Mesothelial cell of epicardium (in vitro differentiated cells): ENCODE data around the gene CCL18. TPM values are rescaled to one million over a fixed set of nuclear protein-coding genes. Genes with fewer than 3 reads are reported as not detected.

ENCODE experiments used
- DNase-seq, 2 experiments: peaks; one replicate each; pipeline ENCODE4 v3.0.0; 2021; ENCODE audit warnings: low spot score in 2 of 2; ENCODE audit not compliant: unreplicated experiment in 2 of 2
- H3K27ac Mint-ChIP-seq: 2 replicates; pipeline ENCODE4 v1.8.0; 2021; ENCODE audit warnings: mixed read lengths
- H3K27me3 Mint-ChIP-seq: 2 replicates; pipeline ENCODE4 v1.8.0; 2021; ENCODE audit warnings: low read depth, mixed read lengths
- H3K36me3 Mint-ChIP-seq: 2 replicates; pipeline ENCODE4 v1.8.0; 2021; ENCODE audit warnings: mixed read lengths
- H3K4me1 Mint-ChIP-seq: 2 replicates; pipeline ENCODE4 v1.8.0; 2021; ENCODE audit warnings: mixed read lengths
- H3K4me3 Mint-ChIP-seq: 2 replicates; pipeline ENCODE4 v1.8.0; 2021; ENCODE audit warnings: mild to moderate bottlenecking, moderate library complexity, mixed read lengths
- H3K9me3 Mint-ChIP-seq: 2 replicates; pipeline ENCODE4 v1.8.0; 2021; ENCODE audit warnings: mixed read lengths
- CTCF ChIP-seq: fragments of 200-600 bp; sonication (generic); IDR thresholded peaks from one replicate; pipeline ENCODE4 v1.5.0; 2021; ENCODE audit warnings: antibody characterized with exemption; ENCODE audit not compliant: unreplicated experiment
- total RNA-seq: library from RNA; stranded (reverse); gene quantifications from 3 replicates; pipeline ENCODE4 v1.2.1, GENCODE V29; 2021

CCL18 gene
- total RNA-seq, 1 donor from 2014 or later: not detected

DNA sequence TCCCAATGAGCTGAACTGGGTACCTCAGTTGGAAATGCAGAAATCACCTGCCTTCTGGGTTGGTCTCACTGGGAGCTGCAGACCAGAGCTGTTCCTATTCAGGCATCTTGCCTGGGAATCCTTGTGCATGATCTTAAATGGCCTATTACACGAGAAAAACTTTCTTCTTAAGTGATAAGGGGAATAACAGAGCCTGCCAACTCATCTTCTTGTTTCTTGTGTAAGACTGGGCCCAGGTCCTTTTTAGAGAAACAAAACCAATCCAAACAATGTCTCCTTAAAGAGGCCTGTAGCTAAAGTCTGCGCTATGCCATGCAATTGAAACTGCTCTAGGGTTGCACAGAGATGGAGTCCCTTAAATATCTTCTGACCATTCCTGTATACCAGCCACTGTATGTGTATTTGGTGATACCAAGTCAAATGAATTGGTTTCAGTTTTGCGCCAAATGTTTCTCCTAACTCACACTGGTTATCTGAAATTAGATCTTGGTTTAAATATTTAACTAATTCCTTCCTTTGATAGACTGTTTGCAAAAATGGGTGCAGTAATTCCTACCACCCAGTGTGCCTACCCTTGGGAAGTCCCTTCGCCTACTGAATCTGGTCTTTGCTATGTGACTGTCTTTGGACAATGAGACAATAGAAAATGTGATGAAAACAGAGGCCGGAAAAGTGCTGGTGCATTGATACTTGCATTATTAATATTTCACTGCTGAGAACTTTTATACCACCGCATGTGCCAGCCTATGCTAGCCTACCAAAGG lies 39.8 kb upstream of the CCL18 start:
- H3K27me3 Mint-ChIP-seq: peaks cover 38% of the 10 kb centered on the region
- H3K27ac Mint-ChIP-seq: no peak overlapping the region
- H3K4me3 Mint-ChIP-seq: no peak overlapping the region
- H3K4me1 Mint-ChIP-seq: peaks cover 15% of the 10 kb centered on the region
- no peaks in the 10 kb centered on the region for H3K36me3 Mint-ChIP-seq
- DNase-seq: no peak
- H3K9me3 Mint-ChIP-seq: peaks cover 6% of the 10 kb centered on the region
- TF ChIP-seq CTCF: no peak

DNA sequence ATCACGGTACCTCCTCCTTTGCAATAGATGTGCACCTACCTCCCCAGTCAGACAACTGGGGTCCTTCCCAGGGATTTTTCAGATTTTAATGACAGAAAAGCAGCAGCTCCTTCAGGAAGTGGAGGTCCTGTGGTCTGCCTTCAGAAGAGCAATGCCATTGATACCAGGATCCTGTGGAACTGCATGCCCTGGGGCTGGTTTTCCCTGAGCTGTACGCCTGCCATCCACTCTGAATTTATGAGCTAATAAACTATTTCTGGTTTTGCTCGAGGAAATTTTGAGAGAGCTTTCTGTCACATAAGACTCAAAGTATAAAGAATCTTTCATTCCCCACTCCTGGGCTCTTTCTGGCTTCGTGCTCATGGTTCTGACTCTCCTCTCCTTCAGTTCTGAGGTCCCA lies 36.3 kb upstream of the CCL18 start:
- Mint-ChIP-seq H3K27ac (peak overlapping the region; percentile 70), H3K36me3 (no peaks in the 10 kb centered on the region), H3K4me3 (no peak overlapping the region), H3K4me1 (peaks cover 31% of the 10 kb centered on the region), H3K9me3 (no peaks in the 10 kb centered on the region), H3K27me3 (peaks cover 7% of the 10 kb centered on the region)
- DNase-seq: no peak
- no peak for TF ChIP-seq CTCF

DNA sequence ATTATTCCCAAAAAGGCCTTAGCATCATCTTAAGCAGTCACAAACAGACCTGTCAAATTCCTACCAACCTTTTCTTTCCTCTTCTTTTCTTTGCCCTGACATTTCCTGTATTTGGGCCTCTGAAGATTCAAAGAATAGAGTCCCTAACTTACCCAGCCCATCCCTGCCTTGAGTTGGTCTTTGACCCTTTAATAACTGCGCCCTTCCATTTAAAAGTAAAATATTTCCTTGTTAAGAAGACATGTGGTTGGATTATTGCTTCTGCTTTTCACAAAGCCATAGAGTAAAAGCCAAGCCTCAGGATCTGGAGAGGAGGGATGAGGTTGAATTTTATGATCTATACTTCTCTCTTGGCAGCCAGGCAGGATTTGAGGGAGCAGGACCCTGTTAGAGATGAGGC lies 33.1 kb upstream of the CCL18 start:
- H3K36me3 Mint-ChIP-seq: no peaks in the 10 kb centered on the region
- peaks cover 12% of the 10 kb centered on the region for H3K27me3 Mint-ChIP-seq
- H3K9me3 Mint-ChIP-seq: no peaks in the 10 kb centered on the region
- TF ChIP-seq CTCF: no peak
- no peak for DNase-seq
- no peak overlapping the region for H3K27ac Mint-ChIP-seq
- H3K4me3 Mint-ChIP-seq: no peak overlapping the region
- peaks cover 31% of the 10 kb centered on the region for H3K4me1 Mint-ChIP-seq

DNA sequence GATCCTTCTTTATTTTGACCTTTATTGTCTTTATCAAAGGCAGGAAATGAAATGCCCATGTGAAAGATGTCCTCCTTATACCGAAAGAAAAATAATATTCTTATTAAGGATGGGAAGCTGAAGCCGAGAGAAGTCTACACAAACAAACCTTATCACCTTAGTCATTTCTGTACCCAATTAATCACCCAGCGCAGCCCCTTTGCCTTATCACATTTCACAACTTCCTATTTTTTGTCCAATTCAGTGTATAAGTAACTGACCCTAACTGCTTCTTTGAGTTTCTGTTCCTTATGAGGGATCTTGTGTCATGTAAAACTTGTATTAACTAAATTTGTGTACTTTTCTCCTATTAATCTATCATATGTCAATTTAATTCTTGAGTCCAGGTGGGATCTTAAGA lies 29.9 kb upstream of the CCL18 start:
- Mint-ChIP-seq H3K27me3 (peaks cover 12% of the 10 kb centered on the region), H3K4me1 (peaks cover 17% of the 10 kb centered on the region), H3K9me3 (no peaks in the 10 kb centered on the region), H3K36me3 (no peaks in the 10 kb centered on the region), H3K27ac (no peak overlapping the region), H3K4me3 (no peak overlapping the region)
- DNase-seq: no peak
- no peak for TF ChIP-seq CTCF

- no peak overlapping the region for H3K27ac Mint-ChIP-seq
- TF ChIP-seq CTCF: no peak
- peaks cover 21% of the 10 kb centered on the region for H3K27me3 Mint-ChIP-seq
- H3K4me1 Mint-ChIP-seq: no peaks in the 10 kb centered on the region
- DNase-seq: no peak
- H3K36me3 Mint-ChIP-seq: no peaks in the 10 kb centered on the region
- no peaks in the 10 kb centered on the region for H3K9me3 Mint-ChIP-seq
- no peak overlapping the region for H3K4me3 Mint-ChIP-seq
Measured at GRCh38 chr17:36036235-36036634, 27.8 kb upstream of the CCL18 start.
